Kidney epithelial cell (primary cell): ENCODE results near the gene ISLR. TPM values are rescaled to one million over a fixed set of nuclear protein-coding genes. Genes with fewer than 3 reads are reported as not detected.

Experiments used
- DNase-seq: peaks from one replicate; pipeline ENCODE4 v3.0.0-alpha.2; 2010; ENCODE audit warnings: low read depth
- H3K27me3 ChIP-seq: 2 replicates; pipeline ENCODE4 v1.6.0; 2011; ENCODE audit warnings: low read length; ENCODE audit not compliant: control insufficient read depth, insufficient read depth
- H3K36me3 ChIP-seq: 2 replicates; pipeline ENCODE4 v1.5.1; 2011; ENCODE audit warnings: low read length; ENCODE audit not compliant: control insufficient read depth, insufficient read depth
- H3K4me3 ChIP-seq: 2 replicates; pipeline ENCODE4 v1.5.1; 2011; ENCODE audit warnings: low read depth, mild to moderate bottlenecking, control low read depth, low read length
- total RNA-seq: library from RNA; depleted of rRNA; stranded (reverse); fragments of >200 nt; gene quantifications from 2 replicates; pipeline ENCODE4 v1.2.3, GENCODE V29; 2015
- TF ChIP-seq, protein P1 (sequence below): IDR thresholded peaks from 2 replicates; pipeline ENCODE4 v1.5.1; 2011; ENCODE audit warnings: mild to moderate bottlenecking, moderate library complexity, low read length, control low read depth, inconsistent platforms; ENCODE audit not compliant: insufficient read depth, poor library complexity, severe bottlenecking

ISLR gene
- total RNA-seq, 1 donor from 2014 or later = 0.25 TPM

DNA sequence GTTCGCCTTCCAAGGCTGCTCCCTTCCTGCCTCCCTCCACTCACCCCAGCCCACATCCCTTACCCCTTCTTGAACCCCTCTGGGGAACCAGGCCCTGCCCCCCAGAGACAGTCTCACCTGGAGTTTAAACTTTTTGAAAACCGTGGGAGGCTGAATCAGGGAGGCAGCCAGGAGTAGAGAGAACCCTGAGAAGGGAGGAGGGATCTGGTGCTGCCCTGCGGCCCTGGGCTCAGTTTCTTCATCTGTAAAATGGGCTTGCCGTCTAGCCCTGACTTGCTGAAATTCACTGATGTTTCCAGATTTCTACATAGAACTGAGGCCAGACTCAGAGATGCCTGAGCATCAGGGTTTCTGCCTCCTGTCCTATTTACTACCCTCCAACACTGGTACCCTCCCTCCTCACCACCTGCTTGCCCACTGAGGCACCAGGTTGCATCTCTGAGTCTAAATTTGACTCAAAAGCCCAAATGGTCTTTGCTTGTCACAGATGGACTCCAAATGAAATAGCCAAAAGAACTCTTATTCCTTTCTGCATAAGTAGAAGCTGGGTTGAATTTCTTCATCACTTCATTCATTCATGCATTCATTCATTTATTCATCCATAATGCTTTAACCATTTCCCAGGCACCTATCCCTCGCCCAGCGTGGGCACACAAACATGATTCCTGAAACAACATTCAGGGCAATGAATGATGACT lies 41.0 kb downstream of the ISLR start:
- TF ChIP-seq, protein P1, sequence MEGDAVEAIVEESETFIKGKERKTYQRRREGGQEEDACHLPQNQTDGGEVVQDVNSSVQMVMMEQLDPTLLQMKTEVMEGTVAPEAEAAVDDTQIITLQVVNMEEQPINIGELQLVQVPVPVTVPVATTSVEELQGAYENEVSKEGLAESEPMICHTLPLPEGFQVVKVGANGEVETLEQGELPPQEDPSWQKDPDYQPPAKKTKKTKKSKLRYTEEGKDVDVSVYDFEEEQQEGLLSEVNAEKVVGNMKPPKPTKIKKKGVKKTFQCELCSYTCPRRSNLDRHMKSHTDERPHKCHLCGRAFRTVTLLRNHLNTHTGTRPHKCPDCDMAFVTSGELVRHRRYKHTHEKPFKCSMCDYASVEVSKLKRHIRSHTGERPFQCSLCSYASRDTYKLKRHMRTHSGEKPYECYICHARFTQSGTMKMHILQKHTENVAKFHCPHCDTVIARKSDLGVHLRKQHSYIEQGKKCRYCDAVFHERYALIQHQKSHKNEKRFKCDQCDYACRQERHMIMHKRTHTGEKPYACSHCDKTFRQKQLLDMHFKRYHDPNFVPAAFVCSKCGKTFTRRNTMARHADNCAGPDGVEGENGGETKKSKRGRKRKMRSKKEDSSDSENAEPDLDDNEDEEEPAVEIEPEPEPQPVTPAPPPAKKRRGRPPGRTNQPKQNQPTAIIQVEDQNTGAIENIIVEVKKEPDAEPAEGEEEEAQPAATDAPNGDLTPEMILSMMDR = no peak
- Histone ChIP-seq H3K36me3 (no peaks in the 10 kb centered on the region), H3K4me3 (no peak overlapping the region), H3K27me3 (no peaks in the 10 kb centered on the region)
- no peak for DNase-seq

- no peak for DNase-seq
- TF ChIP-seq, protein P1 = no peak
- H3K4me3 ChIP-seq = no peak overlapping the region
- H3K36me3 ChIP-seq = no peaks in the 10 kb centered on the region
- peaks cover 6% of the 10 kb centered on the region for H3K27me3 ChIP-seq
Measured at GRCh38 chr15:74215958-74216357, 42.4 kb downstream of the ISLR start.

- Histone ChIP-seq H3K4me3 (no peak overlapping the region), H3K27me3 (peaks cover 10% of the 10 kb centered on the region), H3K36me3 (no peaks in the 10 kb centered on the region)
- DNase-seq = no peak
- TF ChIP-seq, protein P1 = no peak
Measured at GRCh38 chr15:74216949-74217348, 43.4 kb downstream of the ISLR start.

GRCh38 chr15:74217907-74218885 lies 44.7 kb downstream of the ISLR start:
- peaks cover 15% of the 10 kb centered on the region for H3K27me3 ChIP-seq

GRCh38 chr15:74220475-74221248 lies 47.2 kb downstream of the ISLR start:
- DNase-seq = no peak
- peaks cover 15% of the 10 kb centered on the region for H3K27me3 ChIP-seq
- no peaks in the 10 kb centered on the region for H3K36me3 ChIP-seq
- TF ChIP-seq, protein P1 = no peak
- no peak overlapping the region for H3K4me3 ChIP-seq

More at GRCh38 chr15:74217907-74218885, 44.7 kb downstream of the ISLR start:
- H3K36me3 ChIP-seq = no peaks in the 10 kb centered on the region
- DNase-seq = no peak
- no peak overlapping the region for H3K4me3 ChIP-seq
- TF ChIP-seq, protein P1 = no peak
